IMR-90 (cell line): ENCODE measurements around the gene EPB41L4A. TPM values are rescaled to one million over a fixed set of nuclear protein-coding genes. Genes with fewer than 3 reads are reported as not detected.

ENCODE experiments used
- ATAC-seq: fragments of 200-7000 bp; cut with Tn5 transposase; 2 replicates; pipeline ENCODE4 v1.9.1; 2020; ENCODE audit warnings: low read depth, mild to moderate bottlenecking, moderate library complexity
- BruUV-seq: library from RNA; stranded (reverse); fragments of 400-500 nt; replicated peaks from 2 replicates; lab custom pipeline; 2021; lab: Mats Ljungman, UMichigan
- CTCF ChIA-PET: fragments of 300-600 bp; formaldehyde crosslinking; extraction: SDS; loops from one replicate; lab custom pipeline; 2021; ENCODE audit warnings: antibody characterized with exemption; lab: Yijun Ruan, JAX
- POLR2A ChIA-PET: fragments of 300-600 bp; sonication (Branson Sonifier 250); formaldehyde crosslinking; loops from one replicate; lab custom pipeline; 2022; ENCODE audit warnings: antibody characterized with exemption; ENCODE audit not compliant: unreplicated experiment; lab: Charles Lee
- DNase-seq: peaks from one replicate; pipeline ENCODE4 v3.0.0; 2013
- H2AFZ ChIP-seq: replicated peaks from 2 replicates; pipeline ENCODE3; 2013; ENCODE audit warnings: low read length, mild to moderate bottlenecking; ENCODE audit not compliant: poor library complexity
- H2AK5ac ChIP-seq: 2 replicates; pipeline ENCODE4 v1.6.1; 2013; ENCODE audit warnings: low read depth, low read length, inconsistent platforms
- H2AK9ac ChIP-seq: replicated peaks from 2 replicates; pipeline ENCODE3; 2013; ENCODE audit warnings: mild to moderate bottlenecking, low read depth, low read length, moderate library complexity; ENCODE audit not compliant: poor library complexity
- H2BK120ac ChIP-seq: 2 replicates; pipeline ENCODE4 v1.6.1; 2013; ENCODE audit warnings: low read depth, low read length, inconsistent platforms
- H2BK15ac ChIP-seq: 3 replicates; pipeline ENCODE4 v1.6.1; 2013; ENCODE audit warnings: low read depth, low read length, inconsistent platforms
- H2BK20ac ChIP-seq: 2 replicates; pipeline ENCODE4 v1.6.1; 2013; ENCODE audit warnings: low read depth, mild to moderate bottlenecking, inconsistent platforms, low read length, moderate library complexity
- H2BK5ac ChIP-seq: 2 replicates; pipeline ENCODE4 v1.6.1; 2013; ENCODE audit warnings: mild to moderate bottlenecking, low read depth, low read length, inconsistent platforms; ENCODE audit not compliant: poor library complexity, severe bottlenecking
- H3K14ac ChIP-seq: replicated peaks from 2 replicates; pipeline ENCODE4 v1.6.1; 2013; ENCODE audit warnings: low read depth, low read length, inconsistent platforms
- H3K18ac ChIP-seq: 2 replicates; pipeline ENCODE4 v1.6.1; 2013; ENCODE audit warnings: low read depth, low read length, control low read depth
- H3K23ac ChIP-seq: 2 replicates; pipeline ENCODE4 v1.6.1; 2013; ENCODE audit warnings: low read depth, low read length, inconsistent platforms
- H3K27ac ChIP-seq: 2 replicates; pipeline ENCODE4 v1.5.1; 2013; ENCODE audit warnings: mild to moderate bottlenecking, control low read depth, low read length; ENCODE audit not compliant: insufficient read depth
- H3K27me3 ChIP-seq: 2 replicates; pipeline ENCODE4 v1.6.1; 2013; ENCODE audit warnings: low read length; ENCODE audit not compliant: control insufficient read depth, insufficient read depth
- H3K36me3 ChIP-seq: 2 replicates; pipeline ENCODE4 v1.6.1; 2013; ENCODE audit warnings: low read length, mixed read lengths; ENCODE audit not compliant: control insufficient read depth, insufficient read depth
- H3K4ac ChIP-seq: 2 replicates; pipeline ENCODE4 v1.6.1; 2013; ENCODE audit warnings: low read depth, low read length, inconsistent platforms
- H3K4me1 ChIP-seq: 2 replicates; pipeline ENCODE4 v1.6.1; 2013; ENCODE audit warnings: low read length, mixed read lengths; ENCODE audit not compliant: control insufficient read depth, insufficient read depth
- H3K4me2 ChIP-seq: 2 replicates; pipeline ENCODE4 v1.6.1; 2013; ENCODE audit warnings: low read depth, mild to moderate bottlenecking, control low read depth, low read length, moderate library complexity
- H3K4me3 ChIP-seq: 2 replicates; pipeline ENCODE4 v1.5.1; 2013; ENCODE audit warnings: low read depth, mild to moderate bottlenecking, control low read depth, low read length, moderate library complexity; ENCODE audit not compliant: insufficient read depth
- H3K56ac ChIP-seq: 2 replicates; pipeline ENCODE4 v1.6.1; 2013; ENCODE audit warnings: low read length, inconsistent platforms; ENCODE audit not compliant: insufficient read depth; ENCODE audit errors: extremely low read depth
- H3K79me1 ChIP-seq, 2 experiments: 2 replicates each; pipeline ENCODE4 v1.6.1; 2013; ENCODE audit warnings: low read length in 2 of 2, inconsistent platforms in 1 of 2, low read depth in 1 of 2
- H3K9ac ChIP-seq: 2 replicates; pipeline ENCODE4 v1.6.1; 2013; ENCODE audit warnings: low read depth, low read length, control low read depth
- H3K9me1 ChIP-seq: 2 replicates; pipeline ENCODE4 v1.6.1; 2013; ENCODE audit warnings: low read length, inconsistent platforms; ENCODE audit not compliant: insufficient read depth
- H3K9me3 ChIP-seq: 2 replicates; pipeline ENCODE4 v1.6.1; 2013; ENCODE audit warnings: low read length; ENCODE audit not compliant: control insufficient read depth, insufficient read depth
- H4K20me1 ChIP-seq: 2 replicates; pipeline ENCODE4 v1.6.1; 2013; ENCODE audit warnings: low read length, inconsistent platforms; ENCODE audit not compliant: insufficient read depth
- H4K5ac ChIP-seq: 2 replicates; pipeline ENCODE4 v1.6.1; 2013; ENCODE audit warnings: mild to moderate bottlenecking, low read depth, low read length, control low read depth
- H4K8ac ChIP-seq, 2 experiments: 2 replicates each; pipeline ENCODE4 v1.6.1; 2013; ENCODE audit warnings: low read depth in 2 of 2, low read length in 2 of 2, control low read depth in 1 of 2, inconsistent platforms in 1 of 2
- H4K91ac ChIP-seq: 2 replicates; pipeline ENCODE4 v1.6.1; 2013; ENCODE audit warnings: low read depth, low read length, inconsistent platforms; ENCODE audit not compliant: insufficient read depth
- CEBPB ChIP-seq: IDR thresholded peaks from 2 replicates; pipeline ENCODE4 v1.6.1; 2012; ENCODE audit warnings: low read depth, low read length, improper control_type of control experiment
- FOS ChIP-seq: fragments of 150-350 bp; IDR thresholded peaks from 2 replicates; pipeline ENCODE4 v1.6.1; 2016; ENCODE audit warnings: low read depth, low read length
- NFE2L2 ChIP-seq: fragments of 150-350 bp; IDR thresholded peaks from 2 replicates; pipeline ENCODE4 v1.6.1; 2016; ENCODE audit warnings: low read depth, mild to moderate bottlenecking, low read length
- POLR2A ChIP-seq: IDR thresholded peaks from 2 replicates; pipeline ENCODE4 v1.6.1; 2012; ENCODE audit warnings: mild to moderate bottlenecking, low read depth, low read length
- RCOR1 ChIP-seq: IDR thresholded peaks from 2 replicates; pipeline ENCODE4 v1.6.1; 2012; ENCODE audit warnings: mild to moderate bottlenecking, low read length, improper control_type of control experiment; ENCODE audit not compliant: insufficient replicate concordance
- WGBS, 2 experiments: methylation state at CpG; one replicate each; pipeline versions ENCODE4 v1.1.5 to v1.1.7; 2013; ENCODE audit warnings: missing lambda C conversion rate in 2 of 2; ENCODE audit not compliant: insufficient read length in 1 of 2; ENCODE audit errors: extremely low coverage in 2 of 2; 5-methylcytosine and 5-hydroxymethylcytosine counted together
- dilution Hi-C: fragments of 300-500 bp; cut with HindIII; formaldehyde crosslinking; loops from one replicate; pipeline ENCODE4 v1.14.3; 2018; ENCODE audit warnings: low sequenced_read_pairs; ENCODE audit not compliant: unreplicated experiment
- in situ Hi-C: fragments of 300-500 bp; cut with MboI; formaldehyde crosslinking; loops from 3 replicates; pipeline ENCODE4 v1.14.3; 2019; ENCODE audit warnings: low sequenced_read_pairs, inconsistent platforms, mixed read lengths
- intact Hi-C: fragments of 100-400 bp; cut with micrococcal nuclease; formaldehyde crosslinking; loops from 2 replicates; pipeline ENCODE4 v1.10.0; 2022
- polyA plus RNA-seq, 3 experiments: library from polyadenylated mRNA; depleted of rRNA; stranded (reverse); fragments of >200 nt; gene quantifications; 2 replicates each; pipeline ENCODE4 v1.2.3, GENCODE V29; 2012; ENCODE audit warnings: low replicate concordance in 1 of 3
- total RNA-seq: library from RNA; depleted of rRNA; stranded (reverse); fragments of >200 nt; gene quantifications from 2 replicates; pipeline ENCODE4 v1.2.3, GENCODE V29; 2012
- TF ChIP-seq, protein P1 (sequence below): fragments of 150-350 bp; IDR thresholded peaks from 2 replicates; pipeline ENCODE4 v1.6.1; 2016; ENCODE audit warnings: low read depth, mild to moderate bottlenecking, low read length, moderate library complexity, borderline replicate concordance
- TF ChIP-seq, protein P2 (sequence below): fragments of 150-350 bp; IDR thresholded peaks from 2 replicates; pipeline ENCODE4 v1.6.1; 2017; ENCODE audit warnings: mild to moderate bottlenecking, antibody characterized with exemption, low read length, low read depth

Gene EPB41L4A
- total and polyA plus RNA-seq, 2 of the 4 experiments (the other 2 are of a cell fraction): under 0.01 to 0.02 TPM

DNA sequence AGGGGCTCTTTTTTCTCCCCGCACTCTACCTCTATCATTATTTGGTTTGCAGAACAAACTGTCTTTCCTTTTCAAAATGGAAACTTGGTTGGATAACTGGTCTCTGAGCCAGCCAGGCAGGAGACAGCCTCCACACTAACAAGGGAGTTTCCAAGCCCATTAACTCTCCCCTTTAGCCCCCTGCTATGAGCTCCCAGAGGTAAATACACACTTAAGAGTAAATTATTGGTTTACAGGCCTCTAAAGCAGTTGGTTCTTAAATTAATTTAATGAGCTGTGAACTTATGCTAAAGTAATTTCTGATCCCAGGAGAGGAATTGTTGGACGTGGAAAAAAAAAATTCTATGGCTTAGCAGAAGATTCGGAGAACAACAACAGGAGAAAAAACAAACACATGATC is 30.3 kb downstream of the EPB41L4A start:
- H3K36me3 ChIP-seq: no peaks in the 10 kb centered on the region
- WGBS, 2 experiments: no CpG with 5 or more reads among the region's 3 CpGs
- intact Hi-C loops: no loop called here
- DNase-seq: no peak
- no peak overlapping the region for H3K23ac ChIP-seq
- CTCF ChIA-PET: interaction anchor here (0.9 kb wide), 1 partner anchor 17 kb away, joined by 4 read pairs; no protein-coding TSS in a partner anchor
- ATAC-seq: no peak
- H3K4me1 ChIP-seq: no peaks in the 10 kb centered on the region
- no peaks in the 10 kb centered on the region for H3K9me1 ChIP-seq
- no peak overlapping the region for H2AK9ac ChIP-seq
- H2AFZ ChIP-seq: no peak overlapping the region
- H4K91ac ChIP-seq: no peak overlapping the region
- POLR2A ChIA-PET: no interaction called here
- no peak overlapping the region for H3K14ac ChIP-seq
- no peak overlapping the region for H2BK15ac ChIP-seq
- H4K5ac ChIP-seq: no peak overlapping the region
- H3K18ac ChIP-seq: no peak overlapping the region
- H2BK5ac ChIP-seq: no peak overlapping the region
- dilution Hi-C loops: no loop called here
- no peak overlapping the region for H3K4ac ChIP-seq
- no peaks in the 10 kb centered on the region; the same call in 1 of the 2 replicates for H3K27me3 ChIP-seq
- BruUV-seq: no TSS peak
- no peak overlapping the region for H3K27ac ChIP-seq
- H4K8ac ChIP-seq: no peak overlapping the region
- no peak overlapping the region for H3K9ac ChIP-seq
- no peak overlapping the region for H2BK120ac ChIP-seq
- TF ChIP-seq POLR2A (no peak), RCOR1 (no peak), FOS (no peak), NFE2L2 (no peak), CEBPB (no peak)
- TF ChIP-seq, protein P1, sequence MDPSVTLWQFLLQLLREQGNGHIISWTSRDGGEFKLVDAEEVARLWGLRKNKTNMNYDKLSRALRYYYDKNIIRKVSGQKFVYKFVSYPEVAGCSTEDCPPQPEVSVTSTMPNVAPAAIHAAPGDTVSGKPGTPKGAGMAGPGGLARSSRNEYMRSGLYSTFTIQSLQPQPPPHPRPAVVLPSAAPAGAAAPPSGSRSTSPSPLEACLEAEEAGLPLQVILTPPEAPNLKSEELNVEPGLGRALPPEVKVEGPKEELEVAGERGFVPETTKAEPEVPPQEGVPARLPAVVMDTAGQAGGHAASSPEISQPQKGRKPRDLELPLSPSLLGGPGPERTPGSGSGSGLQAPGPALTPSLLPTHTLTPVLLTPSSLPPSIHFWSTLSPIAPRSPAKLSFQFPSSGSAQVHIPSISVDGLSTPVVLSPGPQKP: no peak
- TF ChIP-seq, protein P2, sequence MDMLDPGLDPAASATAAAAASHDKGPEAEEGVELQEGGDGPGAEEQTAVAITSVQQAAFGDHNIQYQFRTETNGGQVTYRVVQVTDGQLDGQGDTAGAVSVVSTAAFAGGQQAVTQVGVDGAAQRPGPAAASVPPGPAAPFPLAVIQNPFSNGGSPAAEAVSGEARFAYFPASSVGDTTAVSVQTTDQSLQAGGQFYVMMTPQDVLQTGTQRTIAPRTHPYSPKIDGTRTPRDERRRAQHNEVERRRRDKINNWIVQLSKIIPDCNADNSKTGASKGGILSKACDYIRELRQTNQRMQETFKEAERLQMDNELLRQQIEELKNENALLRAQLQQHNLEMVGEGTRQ: no peak
- H2AK5ac ChIP-seq: no peak overlapping the region
- H4K20me1 ChIP-seq: no peaks in the 10 kb centered on the region
- in situ Hi-C loops: no loop called here
- H3K9me3 ChIP-seq: no peaks in the 10 kb centered on the region
- H3K56ac ChIP-seq: no peak overlapping the region
- no peak overlapping the region for H2BK20ac ChIP-seq
- no peak overlapping the region for H3K4me3 ChIP-seq
- no peak overlapping the region for H3K4me2 ChIP-seq
- no peaks in the 10 kb centered on the region for H3K79me1 ChIP-seq
